Heart right ventricle (tissue), 16 donors: ENCODE results near the gene FGFRL1. TPM values are rescaled to one million over a fixed set of nuclear protein-coding genes. Genes with fewer than 3 reads are reported as not detected.
"Not testable (repeated sequence)": the region's sequence is repeated elsewhere in the genome, so short reads cannot be mapped to it uniquely, and the experiment has no call there.

Source experiments
- ATAC-seq, 8 donors: fragments of 200-7000 bp; cut with Tn5 transposase; one replicate each; pipeline ENCODE4 v1.9.1; 2020; ENCODE audit warnings: mild to moderate bottlenecking in 8 of 8, moderate library complexity in 8 of 8, moderate number of reproducible peaks in 1 of 8
- DNase-seq, 2 donors: peaks; one replicate each; pipeline ENCODE4 v3.0.0-alpha.2; 2020
- H3K27ac ChIP-seq, 10 donors: fragments of 200-600 bp; sonication (generic) in 2 of 10; one replicate each; pipeline versions ENCODE4 v1.5.0 to v1.8.0; 2020 to 2022; ENCODE audit warnings: mild to moderate bottlenecking in 3 of 10
- H3K27me3 ChIP-seq, 7 donors: fragments of 200-600 bp; one replicate each; pipeline ENCODE4 v1.8.0; 2021 to 2022; ENCODE audit warnings: mild to moderate bottlenecking in 2 of 7
- H3K36me3 ChIP-seq, 9 donors: fragments of 200-600 bp; sonication (generic) in 1 of 9; one replicate each; pipeline versions ENCODE4 v1.5.0 to v1.8.0; 2020 to 2022; ENCODE audit warnings: mild to moderate bottlenecking in 2 of 9
- H3K4me1 ChIP-seq, 9 donors: fragments of 200-600 bp; sonication (generic) in 1 of 9; one replicate each; pipeline versions ENCODE4 v1.5.0 to v1.8.0; 2020 to 2022; ENCODE audit warnings: mild to moderate bottlenecking in 4 of 9
- H3K4me3 ChIP-seq, 10 donors: fragments of 200-600 bp; sonication (generic) in 2 of 10; one replicate each; pipeline versions ENCODE4 v1.5.0 to v1.8.0; 2020 to 2022; ENCODE audit warnings: mild to moderate bottlenecking in 7 of 10, moderate library complexity in 2 of 10
- H3K9me3 ChIP-seq, 11 donors: fragments of 200-600 bp in 10 of 11; sonication (generic) in 2 of 11; one replicate each; pipeline versions ENCODE4 v1.5.0 to v1.8.0; 2013 to 2022; ENCODE audit warnings: mild to moderate bottlenecking in 2 of 11, control low read depth in 1 of 11, moderate library complexity in 1 of 11
- WGBS, 2 donors: extraction: QIAGEN DNeasy Blood & Tissue Kit; methylation state at CpG; one replicate each; pipeline ENCODE4 v1.1.7; 2013; ENCODE audit warnings: inconsistent platforms in 1 of 2; 5-methylcytosine and 5-hydroxymethylcytosine counted together
- intact Hi-C, 10 donors: fragments of 100-400 bp; cut with DNase I; formaldehyde crosslinking; loops; one replicate each; pipeline versions ENCODE4 v1.11.1 to v1.14.2; 2022
- polyA plus RNA-seq, 2 donors: library from polyadenylated mRNA; stranded (reverse); fragments of 200-250 nt; gene quantifications; one replicate each; pipeline ENCODE4 v1.2.3, GENCODE V29; 2013
- total RNA-seq, 10 donors: library from RNA; stranded (reverse); fragmentation: NEBNext Ultra II Directional in 3 of 10; extraction: Animal tissue kit (Norgen Biotek cat#: 25700) in 3 of 10; gene quantifications; one replicate each; pipeline versions ENCODE4 v1.2.1 to v1.2.4, GENCODE V29; 2021 to 2023
- TF ChIP-seq, protein P1 (sequence below), 9 donors: fragments of 200-600 bp; sonication (generic) in 2 of 9; IDR thresholded peaks; one replicate each; pipeline versions ENCODE4 v1.5.0 to v1.8.0; 2021 to 2022; ENCODE audit warnings: antibody characterized with exemption in 9 of 9, mild to moderate bottlenecking in 5 of 9, moderate library complexity in 1 of 9
- donor health status: Arrhythmogenic right ventricular cardiomyopathy.
- donor health status: ischemic (EF 13 %, LVEDD 7.1; RV severe dilation, severe dysfunction).
- donor health status: healthy with polysubstance abuse.
- donor health status: DM: no; HTN: yes; CAD: no.
- donor health status: DM: no; HTN: no; CAD: no.
- donor health status: ischemic (EF 25% LVEDD 6.9; RV normal size, moderate dysfunction).
- donor health status: ischemic (EF 25% LVEDD 5.7; RV mildly dilated, moderate dysfunction).
- donor health status: healthy.
- donor health status: DM: yes; HTN: yes; CAD: no.
- donor health status: Ischemic cardiomyopathy.
- donor health status: ischemic (EF 35%, LVEDD 5.7; RV mildly dilated, moderate dysfunction).
- donor health status: nonischemic (EF 11% LVEDD 7.7; RV severe dilation, severe dysfunction).
- donor health status: DM: yes; HTN: yes; CAD: no.
- donor health status: PGD.
- donor health status: ischemic (EF 29% LVEDD 5.4; RV normal size, mild dysfunction).
- donor health status: nonischemic (EF 23%, LVEDD 6.1; RV moderate dilation, normal function).

The FGFRL1 gene
- total and polyA plus RNA-seq, 12 donors = 17.1 to 36.6 (median 26.0) TPM

GRCh38 chr4:1044469-1045192 lies 33.2 kb downstream of the FGFRL1 start:
- Histone ChIP-seq H3K27me3 (peaks cover 0 to 61% (median 45%) of the 10 kb centered on the region in 7 donors), H3K9me3 (no peaks in the 10 kb centered on the region), H3K27ac (peak overlapping the region in 4 of 10 donors; percentile 11 to 76 (median 30)), H3K4me3 (no peak overlapping the region), H3K4me1 (peaks cover 2 to 41% (median 23%) of the 10 kb centered on the region in 9 donors), H3K36me3 (no peaks in the 10 kb centered on the region)
- intact Hi-C loops = no loop called here
- no peak for DNase-seq
- WGBS, 2 donors = 84 to 85% methylated on average over 12 of the region's 12 CpGs
- no peak for ATAC-seq
- TF ChIP-seq, protein P1, sequence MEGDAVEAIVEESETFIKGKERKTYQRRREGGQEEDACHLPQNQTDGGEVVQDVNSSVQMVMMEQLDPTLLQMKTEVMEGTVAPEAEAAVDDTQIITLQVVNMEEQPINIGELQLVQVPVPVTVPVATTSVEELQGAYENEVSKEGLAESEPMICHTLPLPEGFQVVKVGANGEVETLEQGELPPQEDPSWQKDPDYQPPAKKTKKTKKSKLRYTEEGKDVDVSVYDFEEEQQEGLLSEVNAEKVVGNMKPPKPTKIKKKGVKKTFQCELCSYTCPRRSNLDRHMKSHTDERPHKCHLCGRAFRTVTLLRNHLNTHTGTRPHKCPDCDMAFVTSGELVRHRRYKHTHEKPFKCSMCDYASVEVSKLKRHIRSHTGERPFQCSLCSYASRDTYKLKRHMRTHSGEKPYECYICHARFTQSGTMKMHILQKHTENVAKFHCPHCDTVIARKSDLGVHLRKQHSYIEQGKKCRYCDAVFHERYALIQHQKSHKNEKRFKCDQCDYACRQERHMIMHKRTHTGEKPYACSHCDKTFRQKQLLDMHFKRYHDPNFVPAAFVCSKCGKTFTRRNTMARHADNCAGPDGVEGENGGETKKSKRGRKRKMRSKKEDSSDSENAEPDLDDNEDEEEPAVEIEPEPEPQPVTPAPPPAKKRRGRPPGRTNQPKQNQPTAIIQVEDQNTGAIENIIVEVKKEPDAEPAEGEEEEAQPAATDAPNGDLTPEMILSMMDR (IDR thresholded peaks at IDR 0.05) = no peak

GRCh38 chr4:1045193-1045594 lies 33.8 kb downstream of the FGFRL1 start:
- intact Hi-C loops = no loop called here
- Histone ChIP-seq H3K36me3 (no peaks in the 10 kb centered on the region), H3K4me1 (peaks cover 2 to 40% (median 23%) of the 10 kb centered on the region in 9 donors), H3K9me3 (no peaks in the 10 kb centered on the region), H3K4me3 (no peak overlapping the region), H3K27me3 (peaks cover 0 to 62% (median 48%) of the 10 kb centered on the region in 7 donors), H3K27ac (no peak overlapping the region)
- ATAC-seq (no peak), DNase-seq (no peak)
- 80 to 85% methylated on average over 14 of the region's 14 CpGs for WGBS, 2 donors
- TF ChIP-seq, protein P1 (IDR thresholded peaks at IDR 0.05) = no peak

DNA sequence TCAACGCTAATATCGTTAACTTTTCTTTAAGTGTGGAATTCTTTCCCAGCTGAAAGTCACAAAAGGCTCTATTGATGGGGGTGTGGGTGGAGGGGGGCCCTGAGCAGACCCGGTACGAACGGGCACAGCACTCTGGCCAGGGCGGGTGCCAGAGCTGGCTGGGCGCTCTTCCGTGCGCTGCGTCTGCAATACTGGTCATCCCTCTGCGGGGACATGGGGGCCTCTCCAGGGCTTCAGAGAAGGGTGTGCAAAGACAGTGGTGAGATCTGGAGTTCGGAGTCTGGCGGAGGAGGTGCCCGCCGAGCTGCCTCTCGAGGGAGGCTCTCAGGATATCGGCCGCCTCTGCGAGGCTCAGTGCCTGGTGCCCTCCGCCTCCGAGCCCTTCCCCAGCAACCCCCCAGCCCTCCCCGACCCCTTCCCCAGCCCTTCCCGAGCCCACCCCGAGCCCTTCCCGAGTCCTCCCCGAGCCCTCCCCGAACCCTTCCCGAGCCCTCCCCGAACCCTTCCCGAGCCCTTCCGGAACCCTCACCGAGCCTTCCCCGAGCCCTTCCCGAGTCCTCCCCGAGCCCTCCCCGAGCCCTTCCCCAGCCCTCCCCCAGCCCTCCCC lies 34.3 kb downstream of the FGFRL1 start:
- no peak overlapping the region for H3K4me3 ChIP-seq
- peaks cover 2 to 39% (median 23%) of the 10 kb centered on the region in 9 donors for H3K4me1 ChIP-seq
- peaks cover 0 to 61% (median 48%) of the 10 kb centered on the region in 7 donors for H3K27me3 ChIP-seq
- ATAC-seq (no peak), DNase-seq (no peak)
- WGBS, 2 donors = 77 to 82% methylated on average over 26 to 36 of the region's 36 CpGs
- no peaks in the 10 kb centered on the region for H3K9me3 ChIP-seq
- intact Hi-C loops = no loop called here
- H3K27ac ChIP-seq = no peak overlapping the region
- no peaks in the 10 kb centered on the region for H3K36me3 ChIP-seq
- TF ChIP-seq, protein P1 (IDR thresholded peaks at IDR 0.05) = no peak

- H3K9me3 ChIP-seq, intact Hi-C loops, H3K36me3 ChIP-seq: not testable (repeated sequence)
- Histone ChIP-seq H3K27ac (peak overlapping the region in 2 of 10 donors; percentile 44 to 56), H3K4me1 (peaks cover 2 to 30% (median 23%) of the 10 kb centered on the region in 9 donors), H3K4me3 (peak overlapping the region in 6 of 10 donors; percentile 4 to 27 (median 20)), H3K27me3 (peaks cover 0 to 66% (median 46%) of the 10 kb centered on the region in 7 donors)
- ATAC-seq (peak in 7 of 8 donors; percentile 28 to 64 (median 40)), DNase-seq (peak; percentile 78 to 81)
- 18 to 21% methylated on average over 29 of the region's 29 CpGs for WGBS, 2 donors
These were observed 35.2 kb downstream of the FGFRL1 start for GRCh38 chr4:1046581-1047011.
